Right lobe of liver (tissue), 4 donors: ENCODE measurements around the gene COMMD1.

Source experiments
- POLR2A ChIP-seq: fragments of 450-650 bp; IDR thresholded peaks from one replicate; pipeline ENCODE4 v1.6.1; 2017; ENCODE audit warnings: antibody characterized with exemption, mild to moderate bottlenecking
- TF ChIP-seq, protein P1 (sequence below), 4 donors: fragments of 200-600 bp in 3 of 4; fragments of 450-650 bp in 1 of 4; IDR thresholded peaks; one replicate each; pipeline versions ENCODE4 v1.5.1 to v1.8.0; 2016 to 2022; ENCODE audit warnings: antibody characterized with exemption in 4 of 4, mild to moderate bottlenecking in 2 of 4
- donor health status: DM: no; HTN: no; CAD: no.
- donor health status: DM: no; HTN: no; CAD: no.
- donor health status: DM: no; HTN: yes; CAD: no.

DNA sequence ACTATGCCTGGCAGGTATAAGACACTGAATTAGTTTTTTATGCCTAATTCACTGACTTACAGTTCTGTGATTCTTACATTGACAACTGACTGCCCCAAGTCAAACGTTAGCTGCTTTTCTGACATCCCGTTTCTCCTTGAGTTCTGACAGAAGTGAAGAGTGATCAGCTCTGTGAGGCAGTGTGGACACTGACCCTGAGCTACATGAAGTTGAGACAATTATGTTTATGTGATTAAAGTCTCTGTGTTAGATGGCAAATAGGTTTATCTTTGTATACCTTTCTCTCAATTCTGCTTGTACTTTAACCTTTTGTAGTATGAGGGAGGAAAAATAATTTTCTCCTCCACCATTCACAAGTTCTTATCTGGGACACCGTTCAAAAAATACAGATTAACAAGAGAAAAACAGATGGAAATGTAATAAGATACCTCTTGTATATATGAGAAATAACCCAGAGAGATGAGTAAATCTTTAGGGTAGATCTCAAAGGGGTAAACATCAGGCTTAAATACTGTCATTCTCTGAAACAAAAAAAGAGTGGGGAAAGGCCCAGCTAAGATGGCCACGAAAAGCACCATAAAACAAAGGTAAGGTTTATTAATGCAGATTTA, 205.0 kb downstream of the COMMD1 start:
- TF ChIP-seq, protein P1, sequence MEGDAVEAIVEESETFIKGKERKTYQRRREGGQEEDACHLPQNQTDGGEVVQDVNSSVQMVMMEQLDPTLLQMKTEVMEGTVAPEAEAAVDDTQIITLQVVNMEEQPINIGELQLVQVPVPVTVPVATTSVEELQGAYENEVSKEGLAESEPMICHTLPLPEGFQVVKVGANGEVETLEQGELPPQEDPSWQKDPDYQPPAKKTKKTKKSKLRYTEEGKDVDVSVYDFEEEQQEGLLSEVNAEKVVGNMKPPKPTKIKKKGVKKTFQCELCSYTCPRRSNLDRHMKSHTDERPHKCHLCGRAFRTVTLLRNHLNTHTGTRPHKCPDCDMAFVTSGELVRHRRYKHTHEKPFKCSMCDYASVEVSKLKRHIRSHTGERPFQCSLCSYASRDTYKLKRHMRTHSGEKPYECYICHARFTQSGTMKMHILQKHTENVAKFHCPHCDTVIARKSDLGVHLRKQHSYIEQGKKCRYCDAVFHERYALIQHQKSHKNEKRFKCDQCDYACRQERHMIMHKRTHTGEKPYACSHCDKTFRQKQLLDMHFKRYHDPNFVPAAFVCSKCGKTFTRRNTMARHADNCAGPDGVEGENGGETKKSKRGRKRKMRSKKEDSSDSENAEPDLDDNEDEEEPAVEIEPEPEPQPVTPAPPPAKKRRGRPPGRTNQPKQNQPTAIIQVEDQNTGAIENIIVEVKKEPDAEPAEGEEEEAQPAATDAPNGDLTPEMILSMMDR (IDR thresholded peaks at IDR 0.05) = no peak
- TF ChIP-seq POLR2A = no peak
